ENCODE results near the gene GRIN3B.

The GRIN3B gene

GRCh38 chr19:1046836-1047695 is 46.8 kb downstream of the GRIN3B start:
- FAIRE-seq, result no peak

- FAIRE-seq, result no peak
These were observed 47.5 kb downstream of the GRIN3B start for GRCh38 chr19:1047696-1048147.

- no peak for FAIRE-seq
These were observed 48.9 kb downstream of the GRIN3B start for GRCh38 chr19:1049106-1049505.

GRCh38 chr19:1049800-1050199 is 49.6 kb downstream of the GRIN3B start:
- FAIRE-seq, result no peak

GRCh38 chr19:1050989-1051788 is 51.0 kb downstream of the GRIN3B start:
- FAIRE-seq, result no peak

- FAIRE-seq, result no peak
These were observed 51.6 kb downstream of the GRIN3B start for GRCh38 chr19:1051791-1052190.

- no peak for FAIRE-seq
These were observed 52.2 kb downstream of the GRIN3B start for GRCh38 chr19:1052349-1052975.

GRCh38 chr19:1053176-1054101 is 53.2 kb downstream of the GRIN3B start:
- no peak for FAIRE-seq

- FAIRE-seq, result no peak
These were observed 54.1 kb downstream of the GRIN3B start for GRCh38 chr19:1054102-1055027.

GRCh38 chr19:1055028-1055425 is 54.8 kb downstream of the GRIN3B start:
- no peak for FAIRE-seq

- no peak for FAIRE-seq
These were observed 55.8 kb downstream of the GRIN3B start for GRCh38 chr19:1055886-1056620.

- FAIRE-seq, result no peak
These were observed 57.1 kb downstream of the GRIN3B start for GRCh38 chr19:1057176-1057855.

- no peak for FAIRE-seq
These were observed 57.9 kb downstream of the GRIN3B start for GRCh38 chr19:1058112-1058511.
